ENCODE data around the gene LOXHD1.

LOXHD1 gene, protein sequence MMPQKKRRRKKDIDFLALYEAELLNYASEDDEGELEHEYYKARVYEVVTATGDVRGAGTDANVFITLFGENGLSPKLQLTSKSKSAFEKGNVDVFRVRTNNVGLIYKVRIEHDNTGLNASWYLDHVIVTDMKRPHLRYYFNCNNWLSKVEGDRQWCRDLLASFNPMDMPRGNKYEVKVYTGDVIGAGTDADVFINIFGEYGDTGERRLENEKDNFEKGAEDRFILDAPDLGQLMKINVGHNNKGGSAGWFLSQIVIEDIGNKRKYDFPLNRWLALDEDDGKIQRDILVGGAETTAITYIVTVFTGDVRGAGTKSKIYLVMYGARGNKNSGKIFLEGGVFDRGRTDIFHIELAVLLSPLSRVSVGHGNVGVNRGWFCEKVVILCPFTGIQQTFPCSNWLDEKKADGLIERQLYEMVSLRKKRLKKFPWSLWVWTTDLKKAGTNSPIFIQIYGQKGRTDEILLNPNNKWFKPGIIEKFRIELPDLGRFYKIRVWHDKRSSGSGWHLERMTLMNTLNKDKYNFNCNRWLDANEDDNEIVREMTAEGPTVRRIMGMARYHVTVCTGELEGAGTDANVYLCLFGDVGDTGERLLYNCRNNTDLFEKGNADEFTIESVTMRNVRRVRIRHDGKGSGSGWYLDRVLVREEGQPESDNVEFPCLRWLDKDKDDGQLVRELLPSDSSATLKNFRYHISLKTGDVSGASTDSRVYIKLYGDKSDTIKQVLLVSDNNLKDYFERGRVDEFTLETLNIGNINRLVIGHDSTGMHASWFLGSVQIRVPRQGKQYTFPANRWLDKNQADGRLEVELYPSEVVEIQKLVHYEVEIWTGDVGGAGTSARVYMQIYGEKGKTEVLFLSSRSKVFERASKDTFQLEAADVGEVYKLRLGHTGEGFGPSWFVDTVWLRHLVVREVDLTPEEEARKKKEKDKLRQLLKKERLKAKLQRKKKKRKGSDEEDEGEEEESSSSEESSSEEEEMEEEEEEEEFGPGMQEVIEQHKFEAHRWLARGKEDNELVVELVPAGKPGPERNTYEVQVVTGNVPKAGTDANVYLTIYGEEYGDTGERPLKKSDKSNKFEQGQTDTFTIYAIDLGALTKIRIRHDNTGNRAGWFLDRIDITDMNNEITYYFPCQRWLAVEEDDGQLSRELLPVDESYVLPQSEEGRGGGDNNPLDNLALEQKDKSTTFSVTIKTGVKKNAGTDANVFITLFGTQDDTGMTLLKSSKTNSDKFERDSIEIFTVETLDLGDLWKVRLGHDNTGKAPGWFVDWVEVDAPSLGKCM (N-terminal part only)
- total RNA-seq, result 0 to 0.13 reads per million in 2 experiments

DNA sequence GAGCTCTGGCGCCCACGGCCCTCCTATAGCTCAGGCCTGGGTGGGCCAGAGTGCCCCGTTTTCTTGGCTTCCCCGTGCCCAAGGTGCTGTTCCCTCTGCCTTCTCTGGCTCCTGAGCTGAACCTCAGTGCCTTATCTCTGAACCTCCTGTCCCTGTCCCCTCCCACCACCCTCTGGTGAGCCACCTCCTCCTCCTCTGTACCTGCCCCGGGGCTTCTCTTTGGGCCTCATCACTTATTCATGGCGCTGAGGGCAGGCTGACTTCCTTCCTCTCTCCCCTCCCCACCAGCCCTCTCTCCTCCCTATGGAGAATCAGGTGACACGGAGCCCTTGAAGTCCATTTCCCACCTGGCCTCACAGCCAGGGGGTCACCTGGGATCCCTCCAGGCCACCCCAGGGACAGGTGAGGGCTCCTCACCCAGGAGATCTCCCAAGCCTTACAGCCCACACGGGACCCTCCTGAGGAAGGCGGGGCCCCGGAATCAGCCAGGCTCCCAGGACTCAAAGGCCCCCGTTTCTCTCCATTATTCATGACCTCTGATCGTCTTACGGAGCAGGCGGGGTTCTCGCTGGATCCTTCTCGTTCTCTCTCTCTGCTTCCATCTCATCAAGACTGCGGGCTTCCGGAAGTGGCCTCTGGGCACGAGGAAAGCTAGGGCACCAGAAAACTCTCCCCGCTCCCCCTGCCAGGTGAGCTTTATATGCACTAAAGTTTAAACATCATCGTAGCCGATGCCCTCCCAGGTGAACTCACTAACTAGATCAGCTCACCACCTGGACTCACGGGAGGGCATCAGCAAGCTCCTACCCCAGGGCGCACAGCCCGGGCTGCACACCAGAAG is at the start of gene LOXHD1:
Gene LOXHD1, minus strand, starts transcription at position 106 of the 841 bp plus-strand sequence. CDS start 187 bp downstream, outside the sequence.
- no peak for DNase-seq (ENCODE audit: low read depth)

DNA sequence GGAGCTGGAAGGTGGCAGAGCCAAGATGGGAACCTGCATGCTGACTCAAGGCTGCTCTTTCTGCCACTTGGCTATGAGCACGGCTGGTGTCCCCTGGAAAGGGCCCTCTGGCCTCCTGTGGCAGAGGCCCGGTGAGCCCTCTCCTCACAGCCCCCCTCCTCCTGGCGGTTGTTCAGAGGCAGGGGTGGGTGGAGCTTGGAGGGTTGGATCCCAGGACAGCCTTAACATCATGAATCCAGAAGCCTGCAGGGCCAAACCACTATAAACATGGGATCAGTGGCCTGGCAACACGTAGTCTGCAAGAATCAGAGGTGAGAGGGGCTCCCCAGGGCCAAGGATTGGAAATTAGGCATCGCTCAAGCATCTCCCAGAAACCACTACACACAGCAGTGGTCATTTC is 48.5 kb upstream of the LOXHD1 start:
- DNase-seq (ENCODE audit: low read depth), result no peak

DNA sequence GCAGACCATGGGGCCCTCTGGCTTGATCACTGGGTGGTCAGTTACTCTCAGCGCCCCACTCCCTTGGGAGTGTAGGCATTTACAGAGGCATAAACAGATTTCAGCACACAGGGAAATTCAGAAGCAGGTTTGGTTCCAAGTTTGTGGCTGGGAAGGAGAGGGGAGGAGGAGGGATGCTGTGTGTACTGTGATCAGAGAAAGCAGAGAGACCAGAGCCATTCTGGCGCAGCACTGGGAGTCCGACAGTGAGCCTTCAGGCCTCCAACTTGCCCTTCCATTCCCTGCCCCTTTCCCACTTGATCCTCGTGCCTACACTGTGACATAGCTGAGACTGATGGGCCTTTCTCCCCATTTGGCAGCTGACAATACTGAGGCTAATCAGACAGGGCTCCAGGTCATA is 47.8 kb upstream of the LOXHD1 start:
- no peak for DNase-seq (ENCODE audit: low read depth)

DNA sequence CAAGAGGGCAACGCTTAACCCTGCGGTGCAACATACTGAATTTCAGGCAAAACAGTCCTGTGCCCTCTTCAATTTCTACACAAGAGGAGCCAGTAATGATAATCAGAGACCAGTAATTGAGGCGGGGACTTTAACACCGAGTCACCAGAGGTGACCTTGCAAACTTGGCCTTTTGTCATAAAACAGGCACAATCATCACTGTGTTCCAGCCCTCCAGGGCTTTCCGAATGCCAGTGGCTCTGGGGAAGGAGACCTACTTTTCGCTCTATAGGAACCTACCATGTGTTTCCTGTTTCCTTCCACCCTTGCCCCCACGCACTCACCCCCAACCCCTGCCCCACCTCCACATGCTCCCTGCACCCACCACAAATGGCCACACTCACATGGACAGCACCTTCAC is 47.2 kb upstream of the LOXHD1 start:
- DNase-seq (ENCODE audit: low read depth), result no peak

DNA sequence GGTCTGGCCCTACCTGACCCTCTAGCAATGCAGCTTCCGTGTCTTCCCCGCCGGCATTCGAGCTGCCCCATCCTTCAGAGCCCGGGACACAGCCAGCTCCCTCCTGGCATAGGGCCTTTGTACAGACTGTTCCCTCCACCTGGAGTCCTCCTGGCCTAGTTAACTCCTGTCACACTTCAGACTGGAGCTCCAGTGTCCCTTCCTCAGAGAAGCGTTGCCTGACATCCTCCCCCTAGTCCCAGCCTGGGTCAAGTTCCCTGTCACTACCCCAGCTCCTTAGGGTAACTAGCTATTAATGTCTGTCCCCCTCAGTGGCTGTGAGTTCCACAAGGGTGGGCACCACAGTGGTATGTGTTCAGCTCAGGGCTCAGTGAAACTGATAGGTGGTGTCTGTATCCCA is 45.5 kb upstream of the LOXHD1 start:
- DNase-seq (ENCODE audit: low read depth), result no peak

DNA sequence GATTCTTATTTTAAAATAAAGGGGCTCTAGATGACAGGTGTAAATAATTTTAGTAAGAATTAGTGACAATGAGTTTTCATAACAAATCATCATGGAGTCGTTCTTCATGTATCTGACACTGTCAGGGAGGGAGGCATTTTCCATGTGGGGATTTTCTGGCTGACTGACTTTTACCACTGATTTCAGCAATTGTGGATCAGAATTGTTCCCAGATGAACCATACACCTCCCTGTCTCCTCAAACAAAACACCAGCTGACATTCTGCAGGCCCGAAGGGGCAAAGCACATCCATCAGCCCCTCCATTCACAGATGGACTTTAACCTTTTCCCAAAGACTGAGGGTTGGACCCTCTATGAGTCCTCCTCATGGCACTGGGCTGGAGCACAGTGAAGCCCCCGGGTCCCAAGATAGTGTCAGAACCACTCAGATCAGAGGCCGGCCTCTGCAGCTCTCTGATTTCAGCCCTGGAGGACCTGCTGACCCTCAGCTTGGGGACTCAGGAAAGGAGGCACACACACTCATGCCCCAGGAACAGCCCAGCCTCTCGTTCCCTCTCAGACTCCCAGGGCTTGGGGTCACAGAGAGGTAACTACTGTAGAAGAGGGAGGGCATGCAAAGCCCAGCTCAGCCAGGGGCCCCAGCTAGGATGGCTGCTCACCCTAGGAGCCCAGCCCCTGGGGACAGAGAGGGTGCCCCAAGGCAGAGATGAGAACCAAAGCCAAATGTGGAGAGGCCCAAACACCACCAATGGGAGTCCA is 43.2 kb upstream of the LOXHD1 start:
- no peak for DNase-seq (ENCODE audit: low read depth)

DNA sequence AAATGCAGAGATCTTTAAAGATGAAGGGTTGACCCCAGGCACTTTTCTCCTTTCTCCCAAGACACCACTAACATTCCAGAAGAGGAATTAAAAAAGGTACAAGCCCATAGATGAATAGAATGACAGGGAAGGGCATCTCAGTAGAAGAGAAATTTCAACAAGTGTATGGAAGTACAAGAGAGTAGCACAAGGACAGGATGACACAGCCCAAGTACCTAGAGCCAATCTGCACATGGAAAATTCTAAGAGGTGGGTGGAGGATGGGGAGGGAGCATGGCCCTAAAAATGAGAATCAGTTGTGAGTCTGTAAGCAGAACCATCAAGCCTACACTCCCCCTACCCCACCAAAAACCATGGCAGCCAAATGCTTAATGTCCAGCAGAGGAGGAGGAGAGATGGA is 39.7 kb upstream of the LOXHD1 start:
- no peak for DNase-seq (ENCODE audit: low read depth)

DNA sequence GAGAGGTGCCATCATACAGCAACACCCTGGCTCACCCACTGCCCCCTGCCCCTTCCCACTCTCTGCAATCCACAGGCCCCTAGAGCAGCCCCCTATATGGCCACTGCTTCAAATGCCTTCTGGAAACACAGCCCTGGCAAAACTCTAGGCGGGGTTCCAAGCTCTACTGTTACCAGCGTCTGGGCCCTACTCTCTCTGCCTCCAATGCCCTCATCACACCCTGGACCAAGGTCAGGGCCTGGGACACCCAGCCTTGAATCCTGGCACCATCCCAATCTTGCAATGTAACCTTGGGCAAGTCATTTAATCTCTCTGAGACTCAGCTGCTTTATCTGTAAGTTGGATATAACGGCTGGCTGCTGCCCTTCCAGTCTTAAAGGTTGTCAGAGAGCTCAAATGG is 39.2 kb upstream of the LOXHD1 start:
- no peak for DNase-seq (ENCODE audit: low read depth)

DNA sequence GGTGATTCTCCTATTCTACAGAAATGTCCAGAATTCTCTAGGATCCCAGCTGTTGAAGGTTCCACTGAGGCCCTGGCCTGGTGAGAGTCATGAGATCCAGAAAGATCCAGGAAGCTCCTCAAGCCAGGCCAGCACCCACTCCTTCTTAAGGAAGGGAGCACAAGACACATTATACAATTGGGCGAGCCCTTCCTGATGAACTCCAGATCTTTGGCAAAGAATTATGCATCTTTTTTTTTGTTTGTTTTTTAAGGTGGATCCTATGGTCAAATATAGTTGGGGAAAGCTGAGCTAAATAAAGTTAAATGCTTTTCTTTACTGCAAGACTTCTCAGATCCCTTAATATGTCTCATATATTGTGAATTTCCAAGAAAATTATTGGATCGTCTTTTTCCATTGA is 37.0 kb upstream of the LOXHD1 start:
- DNase-seq (ENCODE audit: low read depth), result no peak

DNA sequence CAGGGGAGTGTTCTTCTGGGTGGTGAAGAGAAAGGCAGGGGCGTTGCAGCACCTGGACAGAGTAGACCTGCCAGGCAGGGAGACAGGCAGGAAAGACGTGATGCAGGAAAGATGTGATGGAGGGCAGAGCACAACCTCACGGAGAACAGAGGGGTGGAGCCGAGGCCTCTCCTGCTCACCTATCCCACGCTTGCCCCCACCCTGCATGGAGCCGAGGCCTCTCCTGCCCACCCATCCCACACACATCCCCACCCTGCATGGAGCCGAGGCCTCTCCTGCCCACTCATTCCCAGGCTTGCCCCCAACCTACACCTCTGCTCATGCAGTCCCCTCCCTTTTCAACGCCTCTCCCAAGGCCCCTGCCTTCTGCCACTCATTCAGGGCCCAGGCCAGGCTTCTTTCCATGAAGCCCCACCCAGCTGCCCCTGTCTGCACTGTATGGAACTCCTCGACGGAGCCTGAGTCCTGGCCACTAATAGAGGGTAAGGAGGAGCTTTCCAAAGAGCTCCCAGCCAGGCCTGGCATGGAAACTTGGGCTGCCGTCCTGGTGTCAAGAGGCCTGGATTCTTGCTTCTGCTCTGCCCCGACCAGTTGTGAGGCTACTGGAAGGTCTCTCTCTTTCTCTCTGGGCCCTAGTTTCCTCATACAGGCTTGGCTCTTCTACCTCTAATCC is 32.0 kb upstream of the LOXHD1 start:
- no peak for DNase-seq (ENCODE audit: low read depth)

DNA sequence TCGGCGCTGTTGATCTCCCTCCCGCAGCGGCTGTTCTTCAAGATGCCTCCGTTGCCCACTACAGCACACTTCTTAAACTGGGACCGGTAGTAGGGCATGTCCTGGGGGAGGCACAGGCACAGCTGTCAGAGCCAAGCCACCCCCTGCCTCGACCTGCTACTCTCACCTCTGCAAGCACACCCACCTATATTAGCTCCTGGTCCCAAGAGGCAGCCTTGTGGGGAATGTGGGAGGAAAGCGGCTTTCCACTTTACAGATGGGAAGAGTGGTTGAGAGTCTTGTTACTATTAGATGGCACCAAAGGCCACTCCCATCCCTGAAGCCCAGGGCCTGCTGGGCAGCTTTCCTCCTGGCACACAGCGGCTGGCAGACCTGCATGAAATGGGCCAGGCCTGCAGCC is 29.2 kb upstream of the LOXHD1 start:
- DNase-seq (ENCODE audit: low read depth), result no peak

DNA sequence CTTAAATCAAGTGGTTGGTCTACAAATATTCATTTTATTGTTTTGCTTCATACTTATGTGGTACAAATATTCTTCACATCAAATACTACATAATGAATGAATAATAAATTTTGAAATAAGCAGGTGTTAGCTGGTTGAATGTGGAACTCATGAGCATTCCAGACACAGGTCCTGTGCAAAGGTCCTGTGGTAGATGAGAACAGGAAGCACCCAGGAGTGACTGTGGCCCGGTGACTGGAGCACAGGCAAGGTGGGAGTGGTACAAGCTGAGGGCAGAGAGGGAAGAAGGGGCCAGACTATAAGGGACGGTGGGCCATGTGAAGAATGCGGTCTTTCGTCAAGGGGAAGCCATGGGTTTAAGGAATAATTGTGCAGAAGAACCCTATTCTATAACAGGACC is 26.2 kb upstream of the LOXHD1 start:
- DNase-seq (ENCODE audit: low read depth), result no peak

DNA sequence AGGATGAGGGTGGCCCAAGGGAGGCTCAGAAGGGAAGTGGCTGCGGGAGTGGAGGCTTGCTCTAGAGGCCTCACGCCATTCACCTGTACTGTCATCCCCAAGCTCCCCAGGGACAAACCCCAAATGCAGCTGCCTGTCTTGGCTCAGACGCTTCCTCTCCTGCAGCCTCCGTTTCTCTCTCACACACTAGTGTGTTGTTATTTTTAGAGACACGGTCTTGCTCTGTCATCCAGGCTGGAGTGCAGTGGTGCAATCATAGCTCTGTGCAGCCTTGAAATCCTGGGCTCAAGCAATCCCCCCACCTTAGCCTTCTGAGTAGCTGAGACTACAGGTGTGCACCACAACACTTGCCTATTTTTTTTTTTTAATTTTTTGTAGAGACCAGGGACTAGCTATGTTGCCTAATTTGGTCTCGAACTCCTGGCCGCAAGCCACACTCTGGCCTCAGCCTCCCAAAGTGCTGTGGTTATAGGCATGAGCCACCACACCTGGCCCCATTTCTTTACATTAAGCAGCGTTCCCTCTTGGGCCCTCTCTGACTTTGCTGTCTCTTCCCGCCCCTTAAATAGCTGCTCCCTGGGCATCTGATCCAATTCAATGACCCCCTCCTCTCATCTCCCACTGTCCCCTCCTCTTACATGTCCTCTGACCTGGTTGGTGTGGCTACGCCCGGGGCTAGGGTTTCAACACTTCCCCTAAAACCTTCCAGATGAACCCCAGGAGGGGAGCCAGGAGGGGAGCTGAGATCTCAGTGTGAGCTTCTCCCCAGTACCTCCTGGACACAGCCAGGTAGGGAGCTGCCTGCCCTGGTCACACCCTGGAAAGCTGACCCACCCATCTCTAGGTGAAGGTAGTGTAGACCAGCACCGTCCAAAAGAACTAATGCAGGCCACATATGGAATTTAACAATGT is 24.0 kb upstream of the LOXHD1 start:
- no peak for DNase-seq (ENCODE audit: low read depth)

DNA sequence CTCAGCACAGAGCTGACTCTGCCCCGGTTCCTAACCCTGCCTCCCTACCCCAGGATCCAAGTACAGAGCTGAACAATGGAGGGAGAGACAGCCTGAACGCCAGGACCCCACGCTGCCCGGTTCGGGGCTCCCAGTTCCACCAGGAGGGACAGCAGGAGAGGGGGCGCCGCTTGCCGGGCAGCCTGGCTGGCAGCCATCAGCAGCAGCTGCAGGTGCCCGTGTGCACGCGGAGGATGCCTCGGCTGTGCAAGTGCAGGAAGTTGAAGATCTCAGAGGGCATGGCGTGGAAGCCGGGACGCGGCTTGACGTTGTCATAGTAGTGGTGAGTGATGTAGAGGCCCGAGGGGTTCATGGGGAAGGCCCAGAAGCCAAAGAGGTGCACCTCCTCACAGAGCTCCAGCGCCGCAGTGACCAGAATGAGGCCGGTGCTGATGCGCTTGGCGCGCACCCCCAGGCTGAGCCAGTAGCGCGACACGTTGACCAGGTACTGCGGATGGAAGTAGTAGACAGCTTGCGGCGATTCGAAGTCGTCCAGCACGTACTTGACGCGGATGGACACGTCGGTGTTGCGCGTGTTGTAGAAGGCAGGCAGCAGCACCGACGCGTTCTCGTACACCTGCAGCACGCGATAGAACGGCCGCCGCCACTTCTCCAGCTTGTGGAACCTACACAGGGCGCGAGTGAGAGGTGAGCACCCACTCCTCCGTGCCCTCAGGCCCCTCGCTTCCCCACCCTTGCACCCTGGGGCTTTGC is 23.0 kb upstream of the LOXHD1 start:
- DNase-seq (ENCODE audit: low read depth), result no peak

DNA sequence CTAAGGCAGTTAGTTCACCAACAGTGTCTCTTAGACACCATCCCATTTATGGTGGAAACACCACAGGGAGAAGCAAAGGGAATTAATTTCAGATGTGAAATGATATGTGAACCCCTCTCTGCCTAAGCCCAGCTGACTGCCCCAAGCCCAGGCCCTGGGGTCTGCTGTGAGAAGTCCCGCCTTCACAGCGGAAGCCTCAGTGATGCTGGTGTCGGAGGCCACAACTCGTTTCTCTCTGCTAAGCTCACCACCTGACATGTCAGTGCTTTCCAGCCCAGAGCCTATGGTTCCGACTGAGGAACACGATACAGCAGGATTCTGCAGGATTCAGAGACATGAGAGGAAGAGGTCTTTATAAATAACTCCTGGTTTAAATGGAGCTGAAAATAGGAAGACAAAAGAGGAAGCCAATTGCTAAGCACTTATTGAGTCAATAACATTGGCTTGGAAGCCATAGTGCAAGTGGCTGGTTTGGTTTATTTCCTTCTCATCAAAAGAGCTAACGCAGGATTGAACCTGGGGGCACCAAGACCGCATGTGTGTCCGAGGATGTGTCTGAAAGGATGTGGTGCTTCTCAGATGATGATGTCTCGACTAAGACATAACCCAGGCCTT is 21.9 kb upstream of the LOXHD1 start:
- no peak for DNase-seq (ENCODE audit: low read depth)

DNA sequence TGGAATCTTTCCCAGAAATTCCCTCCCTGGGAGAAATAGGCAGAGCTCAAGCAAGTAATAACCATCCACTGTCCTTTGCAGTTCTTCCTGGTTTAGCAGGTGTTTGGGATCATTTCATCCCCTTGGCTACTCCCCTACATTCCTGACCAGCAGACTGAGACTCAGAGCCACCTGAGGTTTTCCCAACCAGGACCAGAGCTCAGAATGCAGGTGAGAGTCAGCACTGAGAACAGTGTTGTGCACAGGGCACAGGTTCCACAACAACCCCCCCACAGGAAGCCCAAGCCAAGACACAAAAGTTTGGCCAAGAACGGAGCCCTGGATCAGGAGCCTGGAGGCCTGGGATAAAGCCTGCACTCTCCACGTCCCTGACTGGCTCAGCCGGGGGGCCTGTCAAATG is 21.0 kb upstream of the LOXHD1 start:
- DNase-seq (ENCODE audit: low read depth), result no peak

DNA sequence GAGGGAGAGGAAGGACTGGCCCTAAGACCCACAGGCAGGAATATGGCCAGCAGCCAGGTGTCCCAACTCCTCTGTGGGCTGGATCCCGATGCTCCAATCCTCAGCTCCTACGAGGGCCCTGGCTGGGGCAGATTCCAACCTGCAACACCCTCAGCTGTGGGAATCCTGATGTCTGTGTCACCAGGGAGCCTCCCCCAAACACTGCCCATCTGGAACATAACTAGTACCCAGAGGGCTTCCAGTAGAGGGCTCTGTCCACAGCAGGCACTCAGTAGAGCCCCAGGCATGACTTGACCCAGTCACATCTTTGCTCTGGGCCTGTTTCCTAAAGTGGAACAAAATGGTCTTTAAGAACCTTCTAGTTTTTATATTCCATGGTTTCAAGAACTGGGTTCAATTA is 20.6 kb upstream of the LOXHD1 start:
- DNase-seq (ENCODE audit: low read depth), result no peak

Measured in T follicular helper cell (primary cell).